ENCODE data around the gene CELF2.
"Not testable (repeated sequence)": the region's sequence is repeated elsewhere in the genome, so short reads cannot be mapped to it uniquely, and the experiment has no call there.

CELF2 gene

DNA sequence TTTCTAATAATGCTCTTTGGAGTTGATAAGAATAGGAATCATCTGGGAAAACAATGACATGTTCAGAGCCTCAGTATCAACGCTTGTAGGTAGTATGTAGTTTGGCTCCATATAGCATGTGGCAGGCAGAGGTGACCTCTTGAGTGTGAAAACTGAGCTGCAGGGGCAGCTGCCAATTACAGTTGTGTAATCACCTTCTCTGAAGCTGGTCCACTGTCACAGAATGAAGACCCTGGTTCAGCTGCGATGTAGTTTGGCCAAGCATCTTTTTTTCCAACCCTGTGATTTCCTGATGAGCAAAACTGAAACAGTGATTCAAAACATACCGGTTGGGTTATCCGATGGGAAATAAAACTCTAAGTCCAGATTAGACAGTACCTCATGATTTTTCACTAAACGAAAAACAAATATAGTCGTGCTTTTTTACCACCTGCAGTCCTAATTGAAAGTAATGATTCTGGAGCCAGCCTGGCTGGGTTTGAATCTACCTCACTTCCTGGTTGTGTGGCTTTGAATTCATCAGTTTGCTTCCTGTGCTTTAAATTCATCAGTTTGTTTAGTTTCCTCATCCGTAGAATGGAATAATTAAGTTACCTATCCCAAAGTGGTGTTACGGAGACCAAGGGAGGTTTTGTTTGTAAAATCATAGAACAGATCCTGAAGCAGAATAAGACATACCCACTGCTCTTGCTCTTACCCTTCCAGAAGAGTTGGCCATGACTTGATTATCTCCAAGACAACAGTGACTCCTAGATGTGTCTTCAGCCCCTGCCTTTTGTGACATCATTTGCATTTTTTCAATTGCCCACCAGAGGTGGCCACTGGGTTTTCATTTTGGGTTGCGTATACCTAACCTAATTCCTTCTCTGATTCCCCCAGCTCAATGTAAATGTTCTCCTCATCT is 87.4 kb downstream of the CELF2 start:
- peak; percentile 27 for DNase-seq

DNA sequence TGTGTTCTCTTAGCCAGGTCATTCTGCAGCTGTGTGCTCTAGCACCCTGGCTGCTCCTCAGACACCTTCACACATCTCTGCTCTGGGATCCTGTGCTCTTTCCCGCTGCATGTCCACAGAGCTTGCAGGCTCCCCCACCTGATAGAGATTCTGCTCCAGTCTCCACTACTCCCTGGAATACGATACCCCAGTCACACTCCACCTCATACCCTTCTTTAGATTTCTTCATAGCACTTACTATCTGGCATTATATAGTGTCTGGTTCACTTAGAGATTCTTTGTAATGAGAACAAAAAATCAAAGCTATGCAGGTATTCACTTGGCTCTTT is 88.0 kb downstream of the CELF2 start:
- DNase-seq = no peak

DNA sequence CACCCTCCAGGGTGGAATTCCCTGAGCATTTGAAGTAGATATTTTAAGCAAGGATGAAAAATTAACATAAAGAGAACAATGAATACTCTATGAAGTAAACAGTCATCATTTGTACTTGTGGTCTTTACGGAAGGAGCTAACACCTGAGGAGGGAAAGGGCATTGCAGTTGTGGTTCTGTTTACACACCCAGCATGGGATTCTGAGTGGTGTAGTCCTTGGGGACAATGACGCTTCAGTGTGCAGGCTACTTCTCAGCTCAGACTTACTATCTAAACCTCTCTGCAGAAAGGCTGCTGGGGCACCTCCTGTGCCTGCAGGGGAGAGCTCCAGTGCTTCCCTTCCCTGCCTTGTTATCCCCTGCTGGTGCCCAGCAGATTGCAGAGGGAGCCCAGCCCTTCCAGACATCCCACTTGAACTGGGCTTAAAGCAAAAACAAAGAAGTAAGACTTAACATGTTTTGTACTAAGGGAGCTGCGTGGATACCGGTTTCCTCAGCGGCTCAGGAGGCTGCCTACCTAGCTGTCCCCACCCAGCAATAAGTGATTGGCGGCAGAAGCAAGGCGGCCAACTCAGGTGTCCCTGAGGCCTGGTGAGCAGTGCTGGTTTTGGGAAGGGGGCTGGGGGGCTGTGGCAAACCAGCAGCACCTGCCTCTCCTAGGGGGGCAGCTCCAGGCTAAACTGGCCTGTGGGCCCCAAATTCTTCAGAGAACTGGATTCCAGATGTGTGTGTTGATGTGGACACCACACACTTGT is 89.1 kb downstream of the CELF2 start:
- DNase-seq = no peak

DNA sequence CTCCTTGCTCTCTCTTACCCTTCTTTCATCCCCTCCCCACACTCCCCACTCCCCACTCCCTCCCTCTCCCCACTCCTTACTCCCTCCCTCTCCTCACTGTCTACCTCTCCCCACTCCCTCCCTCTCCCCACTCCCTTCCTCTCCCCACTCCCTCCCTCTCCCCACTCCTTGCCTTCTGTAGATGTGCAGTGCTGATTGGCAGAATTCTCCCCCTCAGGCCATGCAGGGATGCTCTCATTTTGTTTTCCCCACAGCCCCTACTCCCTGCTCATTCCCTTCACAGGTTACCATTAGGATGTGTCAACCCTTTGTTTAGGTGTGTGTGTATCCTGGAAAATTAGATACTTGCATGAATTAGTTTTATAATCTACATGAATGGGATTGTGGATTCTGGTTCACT is 90.3 kb downstream of the CELF2 start:
- no peak for DNase-seq

DNA sequence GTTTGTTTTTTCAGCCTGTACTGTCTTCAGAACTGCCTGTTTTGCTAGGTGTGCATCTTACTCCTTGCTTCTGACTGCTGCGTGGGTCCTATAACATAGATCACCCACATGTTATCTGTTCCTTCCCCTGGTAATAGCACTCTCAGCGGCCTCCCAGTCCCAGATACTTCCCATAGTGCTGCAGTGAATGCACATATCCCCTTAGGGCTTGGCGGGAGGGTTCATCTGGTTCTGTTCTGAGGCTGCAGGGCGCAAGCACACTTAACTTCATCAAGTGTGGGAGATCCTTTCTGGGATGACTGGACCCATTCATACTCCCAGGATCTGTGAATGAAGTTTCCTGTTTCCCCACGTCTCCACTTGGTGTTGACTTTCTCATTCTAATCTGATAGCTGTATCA is 90.7 kb downstream of the CELF2 start:
- no peak for DNase-seq

DNA sequence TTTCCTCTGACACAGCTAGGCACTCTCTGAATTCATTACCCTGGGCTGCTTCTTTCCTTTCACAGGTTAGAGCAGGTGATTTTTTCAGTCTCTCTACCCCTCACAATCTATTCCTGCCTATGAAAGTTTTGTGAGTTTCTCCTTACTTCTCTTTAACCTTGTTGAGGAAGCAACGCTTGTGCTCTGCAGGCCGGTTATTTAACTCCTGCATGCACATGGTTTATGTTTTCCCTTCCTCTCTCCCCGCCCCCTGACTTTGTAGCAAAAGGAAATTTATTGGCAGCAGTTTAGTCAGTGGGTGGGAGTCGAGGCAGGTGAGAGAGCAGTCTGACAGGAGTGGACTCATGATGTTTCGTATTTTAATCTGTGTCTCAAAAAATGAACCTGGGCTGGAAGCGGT is 91.9 kb downstream of the CELF2 start:
- no peak for DNase-seq

DNA sequence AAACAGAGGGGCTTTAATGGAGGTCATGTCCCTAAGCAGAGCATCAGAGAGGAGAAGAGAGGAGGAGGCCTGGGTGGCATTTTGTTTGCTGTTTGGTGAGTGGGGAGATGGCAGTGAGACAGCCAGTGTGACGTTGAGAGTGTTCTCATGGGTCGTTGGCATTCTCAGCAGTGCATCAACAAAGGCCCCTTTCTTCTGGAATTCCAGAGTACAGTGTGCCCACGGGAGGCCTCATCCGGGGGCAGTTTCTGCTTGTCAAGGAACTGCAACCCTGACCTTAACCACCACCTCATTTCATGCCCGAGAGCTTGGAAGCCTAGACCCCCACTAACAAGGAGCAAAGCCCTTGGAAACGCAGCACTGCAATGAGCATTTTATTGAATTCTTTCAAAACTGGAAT is 92.9 kb downstream of the CELF2 start:
- no peak for DNase-seq

DNA sequence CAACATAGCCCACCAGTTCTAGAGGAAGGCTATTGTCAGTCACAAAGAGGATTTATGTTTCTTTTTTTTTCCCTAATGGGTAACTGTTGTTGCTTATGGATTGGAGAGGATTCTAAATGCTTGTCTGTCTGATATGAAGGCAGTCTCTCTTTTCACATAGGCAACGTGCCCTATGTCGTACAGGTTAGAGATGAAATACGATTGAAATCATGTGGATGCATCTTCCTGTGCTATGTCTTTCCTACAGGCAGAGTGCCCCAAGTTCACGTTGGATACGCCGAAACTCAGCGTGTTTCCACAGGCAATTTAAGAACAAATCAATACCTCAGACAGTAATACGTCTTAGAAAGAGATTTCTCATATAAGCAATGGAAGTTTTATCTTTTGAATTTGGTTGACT is 93.8 kb downstream of the CELF2 start:
- DNase-seq = no peak

DNA sequence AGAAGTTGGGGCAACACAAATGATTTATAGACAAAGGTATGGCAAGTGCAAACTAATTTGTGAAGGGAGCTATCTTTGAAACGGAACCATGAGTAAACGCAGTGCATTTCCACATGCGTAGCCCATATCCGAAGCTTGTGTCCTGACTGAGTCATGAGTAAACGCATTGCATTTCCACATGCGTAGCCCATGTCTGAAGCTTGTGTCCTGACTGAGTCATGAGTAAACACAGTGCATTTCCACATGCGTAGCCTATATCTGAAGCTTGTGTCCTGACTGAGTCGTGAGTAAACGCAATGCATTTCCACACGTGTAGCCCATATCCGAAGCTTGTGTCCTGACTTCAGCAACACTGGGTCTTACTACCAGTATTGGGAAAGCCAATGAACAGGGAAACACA is 95.0 kb downstream of the CELF2 start:
- DNase-seq = no peak

DNA sequence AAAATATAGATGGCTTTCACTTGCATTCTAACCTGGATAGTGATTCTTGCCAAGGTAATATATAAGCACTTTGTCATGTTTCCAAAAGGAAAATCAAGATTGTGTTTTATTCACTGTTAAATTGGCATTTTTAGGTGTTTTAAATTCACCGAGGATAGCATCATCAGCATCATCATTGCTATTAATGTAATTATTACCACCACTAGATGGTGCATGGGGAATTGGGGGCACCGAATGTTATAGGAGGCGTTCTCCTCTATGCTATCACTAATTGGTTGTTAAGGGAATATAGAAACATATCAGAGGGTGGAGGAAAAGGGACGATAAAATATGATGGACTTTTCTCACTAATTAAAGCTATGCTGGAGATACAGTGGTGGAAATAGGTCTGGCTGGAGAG is 95.5 kb downstream of the CELF2 start:
- DNase-seq = peak; percentile 52

DNA sequence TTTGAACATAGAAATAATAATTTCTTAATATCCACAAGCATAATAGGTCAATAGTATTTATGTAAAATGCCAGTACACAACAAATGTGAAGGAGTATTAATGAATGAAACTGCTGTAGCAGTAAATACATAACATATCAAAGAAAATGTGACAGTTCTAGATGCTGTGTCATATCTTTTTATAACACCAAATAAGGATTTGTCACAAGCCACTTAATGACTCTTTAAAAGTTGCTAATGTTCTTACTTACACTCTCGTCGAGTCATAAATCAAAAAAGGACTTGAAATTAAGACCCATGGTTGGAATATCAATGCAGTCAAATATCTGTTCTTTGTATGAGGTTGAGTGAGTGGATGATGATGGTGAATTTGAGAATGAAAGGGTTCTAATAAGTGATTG is 96.6 kb downstream of the CELF2 start:
- DNase-seq = no peak

DNA sequence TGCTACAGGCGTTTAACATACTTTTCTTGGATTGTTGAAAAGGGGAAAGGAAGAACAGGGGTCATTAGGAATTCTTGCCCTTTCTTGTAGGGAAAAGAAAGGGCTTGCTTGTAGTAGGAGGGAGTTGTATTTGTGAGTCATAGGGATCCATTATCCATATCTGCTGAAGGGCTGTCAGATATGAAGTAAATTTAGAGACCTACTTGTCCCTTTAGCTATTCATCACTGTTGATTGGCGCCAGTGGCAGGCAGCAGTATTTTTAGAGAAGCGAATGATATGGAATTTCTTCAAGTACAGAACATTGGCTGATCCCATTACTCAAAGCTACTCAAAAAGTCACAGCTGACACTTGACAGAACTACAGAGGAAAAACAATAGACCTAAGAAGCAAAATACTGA is 97.7 kb downstream of the CELF2 start:
- no peak for DNase-seq

DNA sequence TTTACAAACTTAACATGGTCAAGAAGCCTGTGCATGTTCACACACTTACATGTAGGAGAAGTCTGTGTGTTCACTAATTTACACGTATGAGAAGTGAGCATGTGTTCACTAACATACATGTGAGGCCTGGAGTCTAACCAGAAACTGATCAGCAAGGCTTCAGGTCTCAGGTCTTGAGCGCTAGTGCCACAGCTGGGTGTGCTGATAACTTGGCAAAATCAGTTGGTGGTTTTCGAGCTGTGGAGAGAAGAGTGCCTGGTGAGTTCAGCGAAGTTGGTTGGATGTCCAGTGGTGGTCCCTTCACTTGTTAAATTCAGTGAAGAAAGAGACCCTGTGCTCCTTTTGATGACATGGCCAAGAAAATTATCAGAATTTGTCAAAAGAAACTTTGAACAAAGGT is 98.7 kb downstream of the CELF2 start:
- no peak for DNase-seq

DNA sequence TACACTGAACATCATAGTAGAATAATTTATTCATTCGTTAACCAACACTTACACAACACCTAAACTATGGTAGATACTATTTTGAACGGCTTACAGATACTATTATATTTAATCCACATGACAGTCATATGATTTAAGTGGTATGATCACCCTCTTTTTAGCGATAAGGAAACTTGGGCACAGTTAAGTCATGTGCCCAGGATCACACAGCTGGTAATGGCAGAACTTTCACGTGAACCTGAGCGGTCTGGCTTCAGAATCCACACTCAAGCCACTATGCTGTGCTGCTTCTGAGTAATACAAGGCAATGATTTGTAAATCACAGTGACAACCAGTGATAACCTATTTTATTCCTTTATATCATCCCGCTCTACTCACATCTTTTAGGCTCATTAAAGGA is 99.1 kb downstream of the CELF2 start:
- DNase-seq = no peak

DNA sequence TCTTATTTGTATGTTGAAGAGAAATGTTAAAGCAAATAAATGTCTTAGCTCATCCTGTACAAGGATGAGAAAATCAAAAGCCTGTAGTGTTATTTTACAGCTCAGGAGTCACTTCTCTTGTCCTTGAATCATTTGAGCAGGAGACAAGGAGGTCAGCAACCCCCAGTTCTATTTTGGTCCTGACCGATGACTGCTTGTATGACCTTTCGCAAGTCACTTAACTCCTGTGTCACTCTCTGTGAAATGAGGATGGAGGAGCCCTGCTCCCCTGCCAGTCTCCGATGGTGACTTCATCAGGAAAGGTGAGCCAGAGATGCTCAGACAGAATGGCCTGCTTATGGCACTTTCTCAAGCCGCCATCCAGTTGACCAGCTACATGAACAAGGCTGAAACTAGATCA is 101.0 kb downstream of the CELF2 start:
- no peak for DNase-seq

DNA sequence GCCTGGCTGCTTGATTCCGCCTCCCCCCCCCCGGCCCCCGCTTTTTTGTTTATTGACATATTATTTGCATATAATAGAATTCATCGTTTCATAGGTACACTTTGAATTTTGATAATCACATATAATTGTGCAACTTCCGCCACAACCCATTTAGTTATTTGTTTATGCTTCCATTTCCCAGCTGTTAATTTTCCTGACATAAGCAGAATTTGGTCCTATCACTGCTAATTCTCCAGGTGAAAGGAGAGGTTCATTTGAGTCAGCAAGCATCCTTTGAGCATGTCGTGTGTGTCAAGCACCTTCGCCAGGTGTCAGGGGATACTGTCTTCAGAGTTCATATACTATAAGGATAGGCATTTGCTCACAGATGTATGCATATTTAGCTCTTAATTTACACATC is 102.2 kb downstream of the CELF2 start:
- DNase-seq = no peak

DNA sequence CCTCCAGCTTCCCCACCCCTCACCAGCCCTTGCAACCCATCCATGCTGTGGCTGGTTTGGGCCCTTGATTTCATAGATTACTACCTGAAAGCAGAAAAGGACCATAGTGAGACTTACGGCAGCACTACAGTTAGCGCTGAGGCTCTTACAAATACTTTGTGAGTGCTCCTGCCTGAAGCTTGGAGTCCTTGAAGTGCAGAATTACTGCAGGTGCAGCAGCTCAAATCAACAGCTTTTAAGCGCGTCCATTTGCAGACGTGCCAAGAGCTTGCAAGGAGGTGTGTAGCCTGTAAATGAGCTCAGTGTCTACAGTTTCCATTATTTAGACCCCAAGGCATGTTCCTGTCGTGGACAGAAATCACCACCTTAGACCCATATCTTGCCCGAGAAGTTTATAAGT is 103.0 kb downstream of the CELF2 start:
- peak; percentile 12 for DNase-seq

DNA sequence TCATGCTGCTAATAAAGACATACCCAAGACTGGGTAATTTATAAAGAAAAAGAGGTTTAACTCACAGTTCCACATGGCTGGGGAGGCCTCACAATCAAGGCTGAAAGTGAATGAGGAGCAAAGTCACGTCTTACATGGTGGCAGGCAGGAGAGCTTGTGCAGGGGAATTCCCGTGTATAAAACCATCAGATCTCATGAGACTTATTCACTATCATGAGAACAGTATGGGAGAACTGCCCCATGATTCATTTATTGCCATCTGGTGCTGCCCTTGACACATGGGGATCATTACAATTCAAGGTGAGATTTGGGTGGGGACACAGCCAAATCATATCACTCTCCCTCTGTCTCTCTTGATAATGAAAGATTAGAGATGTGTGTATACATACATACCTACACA is 106.2 kb downstream of the CELF2 start:
- DNase-seq = not testable (repeated sequence)

DNA sequence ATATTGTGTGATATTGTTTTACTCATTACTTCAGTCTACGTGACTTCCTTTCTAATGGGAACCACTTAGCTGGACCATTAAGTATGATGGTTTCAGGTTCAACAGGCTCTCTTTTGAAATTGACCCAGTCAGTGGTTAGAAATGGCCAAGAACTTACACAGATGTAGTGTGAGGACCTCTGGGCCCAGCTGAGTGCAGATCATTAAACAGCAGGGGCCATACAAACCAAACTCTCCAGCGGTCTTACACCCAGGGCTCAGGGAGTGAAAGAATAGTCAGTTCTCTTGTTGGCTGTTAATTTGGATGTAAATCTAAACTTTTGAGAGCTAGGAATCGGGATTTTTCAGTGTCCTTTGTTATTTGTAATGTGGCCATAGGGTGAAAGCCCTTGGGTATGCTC is 107.3 kb downstream of the CELF2 start:
- DNase-seq = no peak

DNA sequence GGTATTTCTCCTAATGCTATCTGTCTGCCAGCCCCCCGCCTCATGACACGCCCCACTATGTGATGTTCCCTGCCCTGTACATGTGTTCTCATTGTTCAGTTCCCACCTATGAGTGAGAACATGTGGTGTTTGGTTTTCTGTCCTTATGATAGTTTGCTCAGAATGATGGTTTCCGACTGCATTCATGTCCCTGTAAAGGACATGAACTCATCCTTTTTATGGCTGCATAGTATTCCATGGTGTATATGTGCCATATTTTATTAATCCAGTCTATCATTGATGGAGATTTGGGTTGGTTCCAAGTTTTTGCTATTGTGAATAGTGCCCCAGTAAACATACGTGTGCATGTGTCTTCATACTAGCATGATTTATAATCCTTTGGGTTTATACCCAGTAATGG is 109.3 kb downstream of the CELF2 start:
- not testable (repeated sequence) for DNase-seq

DNA sequence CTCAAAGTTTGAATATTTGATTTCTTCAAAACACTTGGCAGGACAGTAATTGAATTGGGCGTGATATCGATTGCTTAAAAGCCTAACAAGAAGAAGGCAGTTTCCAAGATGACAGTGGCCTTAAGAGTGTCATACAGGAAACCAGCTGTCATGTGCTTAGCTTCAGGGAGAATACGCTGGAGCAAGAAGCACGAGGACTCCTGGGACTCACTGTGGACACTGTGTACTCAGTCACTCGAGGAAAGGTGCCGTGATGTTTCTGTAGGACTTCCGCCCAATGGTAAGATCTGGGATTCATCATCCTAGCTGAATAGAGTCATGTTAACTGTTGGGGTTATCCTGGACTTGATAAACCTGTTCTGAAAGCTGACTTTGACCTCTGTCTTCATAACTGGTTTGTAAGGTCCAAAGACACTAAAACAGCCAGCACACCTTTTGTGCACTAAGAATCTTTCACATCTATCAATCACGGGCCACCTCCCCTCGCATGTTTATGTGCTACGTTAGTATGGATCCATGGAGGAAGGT is 113.5 kb downstream of the CELF2 start:
- no peak for DNase-seq

DNA sequence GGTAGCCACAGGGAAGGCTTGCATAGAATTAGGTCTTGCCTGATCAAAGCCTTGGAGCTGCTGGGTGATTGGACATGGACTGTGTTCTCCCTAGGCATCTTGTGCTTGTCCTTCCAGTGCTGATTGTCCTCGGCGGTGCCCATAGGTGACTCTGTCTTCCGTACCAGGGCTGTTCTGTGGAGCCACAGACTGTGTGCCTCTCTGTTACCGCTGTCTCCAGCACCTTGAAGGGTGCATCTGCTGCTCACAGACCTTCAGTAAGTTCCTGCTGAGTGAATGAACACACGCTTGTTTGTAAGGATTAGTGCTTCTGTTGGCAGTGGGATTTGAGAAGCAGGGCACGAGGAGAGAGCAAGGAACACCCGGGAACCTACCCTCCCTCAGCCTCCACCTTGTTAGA is 116.7 kb downstream of the CELF2 start:
- DNase-seq = no peak

DNA sequence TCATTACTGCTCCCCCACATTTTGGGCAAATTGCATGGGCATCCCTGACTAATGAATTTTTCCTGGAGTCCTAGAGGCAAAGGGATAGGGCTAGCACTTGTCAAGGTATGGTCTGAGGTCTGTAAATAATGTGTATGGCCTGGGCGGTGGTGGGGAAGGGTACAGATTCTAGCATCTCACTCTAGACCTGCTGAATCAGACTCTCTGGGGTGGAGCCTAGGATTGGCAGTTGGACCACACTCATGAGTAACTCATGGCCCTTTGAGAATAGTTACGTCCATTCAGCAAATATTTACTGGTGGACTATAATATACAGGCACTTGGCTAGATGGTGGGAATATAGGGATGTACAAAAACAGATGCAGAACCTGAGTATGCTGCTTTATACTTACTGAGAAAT is 118.0 kb downstream of the CELF2 start:
- DNase-seq = no peak

DNA sequence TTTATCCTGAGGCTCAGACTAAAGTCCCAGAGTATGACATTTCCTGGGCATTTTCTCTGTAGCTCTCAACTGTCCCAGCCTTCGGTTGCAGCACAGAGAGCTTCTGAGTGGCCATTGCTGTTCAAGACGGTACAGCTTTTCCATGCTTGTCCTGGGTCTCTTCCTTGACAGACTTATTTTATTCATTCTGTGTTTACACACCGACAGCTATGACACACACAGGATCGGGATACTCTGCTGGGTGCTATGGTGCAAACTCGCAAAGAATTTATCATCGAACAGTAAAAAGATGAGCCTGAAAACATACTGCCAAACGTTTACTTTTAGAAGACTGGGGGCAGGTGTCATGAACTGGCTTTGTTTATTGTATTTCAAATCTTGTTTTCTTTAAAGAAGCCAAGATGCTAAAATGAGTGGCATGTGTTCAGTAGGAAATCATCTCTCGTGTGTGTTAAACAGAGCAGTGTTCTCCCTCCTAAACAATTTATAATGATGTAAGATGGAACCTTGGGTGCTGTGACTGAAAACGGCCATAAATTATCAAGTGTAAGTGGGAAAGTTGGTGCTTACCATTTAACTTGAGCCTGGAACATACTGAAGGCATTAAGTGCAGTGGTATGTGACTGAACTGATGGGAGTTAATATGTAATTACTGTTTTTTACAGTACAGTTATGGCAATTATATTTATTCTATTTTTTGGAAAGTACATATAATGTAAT is 120.8 kb downstream of the CELF2 start:
- no peak for DNase-seq

Data from CD4-positive, alpha-beta T cell treated with Interleukin-6 for 4 hours (primary cell).